ENCODE results near the gene KDM3A. TPM values are rescaled to one million over a fixed set of nuclear protein-coding genes. Genes with fewer than 3 reads are reported as not detected.
"Not testable (repeated sequence)": the region's sequence is repeated elsewhere in the genome, so short reads cannot be mapped to it uniquely, and the experiment has no call there.

Gene KDM3A
- total RNA-seq, 1 experiment from 2014 or later = 34.2 TPM

GRCh38 chr2:86492048-86492453, 50.9 kb downstream of the KDM3A start:
- DNase-seq (ENCODE audit: low spot score) = no peak
- POLR2A ChIA-PET = interaction anchor here (0.6 kb wide), 1 partner anchor 1568 kb away, joined by 3 read pairs; no protein-coding TSS in a partner anchor
- Mint-ChIP-seq H3K4me1 (no peaks in the 10 kb centered on the region), H3K9me3 (peaks cover 20% of the 10 kb centered on the region), H3K4me3 (no peak overlapping the region), H3K27me3 (ENCODE audit: low read depth) (no peaks in the 10 kb centered on the region), H3K27ac (no peak overlapping the region), H3K36me3 (peaks cover 96% of the 10 kb centered on the region)
- no peak for ATAC-seq
- CTCF ChIA-PET = no interaction called here
- TF ChIP-seq ELF4 (CRISPR knock-in tag; IDR thresholded peaks at IDR 0.05; ENCODE audit: low read depth) (no peak), USF1 (CRISPR knock-in tag; IDR thresholded peaks at IDR 0.05) (no peak), ZNF281 (CRISPR knock-in tag; IDR thresholded peaks at IDR 0.05) (no peak), NFE2L1 (CRISPR knock-in tag; IDR thresholded peaks at IDR 0.05) (no peak), ZNF396 (CRISPR knock-in tag; IDR thresholded peaks at IDR 0.05; ENCODE audit: borderline replicate concordance) (no peak)

DNA sequence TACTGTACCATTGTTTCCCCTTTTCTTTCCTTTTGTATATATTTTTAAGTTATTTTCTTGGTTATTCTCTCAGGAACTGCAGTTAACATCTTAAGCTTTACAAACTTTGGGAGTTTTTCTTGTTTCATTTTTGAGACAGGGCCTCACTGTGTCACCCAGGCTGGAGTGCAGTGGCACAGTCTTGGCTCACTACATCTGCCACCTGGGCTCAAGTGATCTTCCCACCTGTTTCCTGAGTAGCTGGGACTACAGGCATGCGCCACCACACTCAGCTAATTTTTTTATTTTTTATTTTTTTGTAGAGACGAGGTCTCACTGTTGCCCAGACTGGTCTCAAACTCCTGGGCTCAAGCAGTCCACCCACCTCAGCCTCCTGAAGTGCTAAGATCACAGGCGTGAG, 55.2 kb downstream of the KDM3A start:
- H3K27ac Mint-ChIP-seq; ATAC-seq; H3K27me3 Mint-ChIP-seq (ENCODE audit: low read depth); H3K4me3 Mint-ChIP-seq; H3K4me1 Mint-ChIP-seq; POLR2A ChIA-PET; DNase-seq (ENCODE audit: low spot score): not testable (repeated sequence)
- CTCF ChIA-PET = interaction anchor here (0.6 kb wide), 1 partner anchor 128 kb away, joined by 3 read pairs; no protein-coding TSS in a partner anchor
- H3K9me3 Mint-ChIP-seq = peaks cover 60% of the 10 kb centered on the region
- peaks cover 97% of the 10 kb centered on the region for H3K36me3 Mint-ChIP-seq

GRCh38 chr2:86498468-86499260, 57.5 kb downstream of the KDM3A start:
- no peak overlapping the region for H3K4me3 Mint-ChIP-seq
- DNase-seq (ENCODE audit: low spot score) (no peak), ATAC-seq (no peak)
- ChIA-PET CTCF (no interaction called here), POLR2A (no interaction called here)
- H3K36me3 Mint-ChIP-seq = peaks cover 100% of the 10 kb centered on the region
- H3K9me3 Mint-ChIP-seq = peaks cover 78% of the 10 kb centered on the region
- H3K27ac Mint-ChIP-seq = no peak overlapping the region
- peaks cover 6% of the 10 kb centered on the region; the same call in 1 of the 2 replicates for H3K4me1 Mint-ChIP-seq
- no peaks in the 10 kb centered on the region; the same call in 1 of the 2 replicates for H3K27me3 Mint-ChIP-seq (ENCODE audit: low read depth)
- TF ChIP-seq NFE2L1 (CRISPR knock-in tag; IDR thresholded peaks at IDR 0.05) (no peak), ZNF281 (CRISPR knock-in tag; IDR thresholded peaks at IDR 0.05) (no peak), GABPB1 (CRISPR knock-in tag; IDR thresholded peaks at IDR 0.05) (no peak), GTF2I (CRISPR knock-in tag; conservative IDR thresholded peaks at IDR 0.05) (no peak), TEAD1 (CRISPR knock-in tag; IDR thresholded peaks at IDR 0.05) (no peak), AFF4 (CRISPR knock-in tag; IDR thresholded peaks at IDR 0.05; ENCODE audit: borderline replicate concordance) (no peak), ZNF121 (CRISPR knock-in tag; IDR thresholded peaks at IDR 0.05) (no peak)
- TF ChIP-seq, protein P1, sequence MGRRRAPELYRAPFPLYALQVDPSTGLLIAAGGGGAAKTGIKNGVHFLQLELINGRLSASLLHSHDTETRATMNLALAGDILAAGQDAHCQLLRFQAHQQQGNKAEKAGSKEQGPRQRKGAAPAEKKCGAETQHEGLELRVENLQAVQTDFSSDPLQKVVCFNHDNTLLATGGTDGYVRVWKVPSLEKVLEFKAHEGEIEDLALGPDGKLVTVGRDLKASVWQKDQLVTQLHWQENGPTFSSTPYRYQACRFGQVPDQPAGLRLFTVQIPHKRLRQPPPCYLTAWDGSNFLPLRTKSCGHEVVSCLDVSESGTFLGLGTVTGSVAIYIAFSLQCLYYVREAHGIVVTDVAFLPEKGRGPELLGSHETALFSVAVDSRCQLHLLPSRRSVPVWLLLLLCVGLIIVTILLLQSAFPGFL (CRISPR knock-in tag; IDR thresholded peaks at IDR 0.05; ENCODE audit: borderline replicate concordance) = no peak
- TF ChIP-seq, protein P2, sequence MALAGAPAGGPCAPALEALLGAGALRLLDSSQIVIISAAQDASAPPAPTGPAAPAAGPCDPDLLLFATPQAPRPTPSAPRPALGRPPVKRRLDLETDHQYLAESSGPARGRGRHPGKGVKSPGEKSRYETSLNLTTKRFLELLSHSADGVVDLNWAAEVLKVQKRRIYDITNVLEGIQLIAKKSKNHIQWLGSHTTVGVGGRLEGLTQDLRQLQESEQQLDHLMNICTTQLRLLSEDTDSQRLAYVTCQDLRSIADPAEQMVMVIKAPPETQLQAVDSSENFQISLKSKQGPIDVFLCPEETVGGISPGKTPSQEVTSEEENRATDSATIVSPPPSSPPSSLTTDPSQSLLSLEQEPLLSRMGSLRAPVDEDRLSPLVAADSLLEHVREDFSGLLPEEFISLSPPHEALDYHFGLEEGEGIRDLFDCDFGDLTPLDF (CRISPR knock-in tag; IDR thresholded peaks at IDR 0.05) = no peak
- TF ChIP-seq, protein P3, sequence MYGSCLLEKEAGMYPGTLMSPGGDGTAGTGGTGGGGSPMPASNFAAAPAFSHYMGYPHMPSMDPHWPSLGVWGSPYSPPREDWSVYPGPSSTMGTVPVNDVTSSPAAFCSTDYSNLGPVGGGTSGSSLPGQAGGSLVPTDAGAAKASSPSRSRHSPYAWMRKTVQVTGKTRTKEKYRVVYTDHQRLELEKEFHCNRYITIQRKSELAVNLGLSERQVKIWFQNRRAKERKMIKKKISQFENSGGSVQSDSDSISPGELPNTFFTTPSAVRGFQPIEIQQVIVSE (CRISPR knock-in tag; IDR thresholded peaks at IDR 0.05; ENCODE audit: borderline replicate concordance) = no peak
- TF ChIP-seq, protein P4, sequence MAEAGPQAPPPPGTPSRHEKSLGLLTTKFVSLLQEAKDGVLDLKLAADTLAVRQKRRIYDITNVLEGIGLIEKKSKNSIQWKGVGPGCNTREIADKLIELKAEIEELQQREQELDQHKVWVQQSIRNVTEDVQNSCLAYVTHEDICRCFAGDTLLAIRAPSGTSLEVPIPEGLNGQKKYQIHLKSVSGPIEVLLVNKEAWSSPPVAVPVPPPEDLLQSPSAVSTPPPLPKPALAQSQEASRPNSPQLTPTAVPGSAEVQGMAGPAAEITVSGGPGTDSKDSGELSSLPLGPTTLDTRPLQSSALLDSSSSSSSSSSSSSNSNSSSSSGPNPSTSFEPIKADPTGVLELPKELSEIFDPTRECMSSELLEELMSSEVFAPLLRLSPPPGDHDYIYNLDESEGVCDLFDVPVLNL (CRISPR knock-in tag; IDR thresholded peaks at IDR 0.05; ENCODE audit: borderline replicate concordance, low read depth) = no peak

Measured in WTC11 (cell line).